HCT116 (cell line): ENCODE data around the gene CFAP97D2. TPM values are rescaled to one million over a fixed set of nuclear protein-coding genes. Genes with fewer than 3 reads are reported as not detected.

Experiments
- ATAC-seq: fragments of 200-7000 bp; cut with Tn5 transposase; 2 replicates; pipeline ENCODE4 v1.9.1; 2020; ENCODE audit warnings: mild to moderate bottlenecking, moderate library complexity
- BruUV-seq: library from RNA; stranded (reverse); fragments of 400-500 nt; replicated peaks from 2 replicates; lab custom pipeline; 2021; lab: Mats Ljungman, UMichigan
- CTCF ChIA-PET: fragments of 300-600 bp; sonication (Branson Sonifier 250); formaldehyde crosslinking; loops from one replicate; lab custom pipeline; 2021; ENCODE audit warnings: antibody characterized with exemption; lab: Charles Lee
- POLR2A ChIA-PET: fragments of 300-600, 350-600 bp; sonication (Branson Sonifier 250); formaldehyde crosslinking; loops from one replicate; lab custom pipeline; 2021; ENCODE audit warnings: antibody characterized with exemption; lab: Charles Lee
- RAD21 ChIA-PET, 2 experiments: fragments of 300-600 bp; sonication (Branson Sonifier 250); formaldehyde crosslinking; loops; one replicate each; lab custom pipeline; 2023; ENCODE audit warnings: low total read pairs in 2 of 2; ENCODE audit not compliant: uncharacterized antibody in 2 of 2, unreplicated experiment in 2 of 2, low non-redundant PET in 1 of 2; lab: Charles Lee
- DNase-seq: peaks from one replicate; pipeline ENCODE4 v3.0.0-alpha.2; 2010; ENCODE audit warnings: low read depth, low spot score
- H2AFZ ChIP-seq: fragments of 200-600 bp; shearing (Covaris generic), sonication (generic); 2 replicates; pipeline ENCODE4 v1.6.1; 2017; ENCODE audit warnings: low read depth, mixed run types, mixed read lengths, antibody characterized with exemption, low read length; ENCODE audit not compliant: poor library complexity, severe bottlenecking
- H3K27ac ChIP-seq: 2 replicates; pipeline ENCODE4 v1.5.1; 2012; ENCODE audit warnings: low read depth, low read length
- H3K27me3 ChIP-seq: fragments of 200-600 bp; sonication (generic); 2 replicates; pipeline ENCODE4 v1.6.1; 2016; ENCODE audit warnings: mixed run types, low read length, mixed read lengths; ENCODE audit not compliant: insufficient read depth
- H3K36me3 ChIP-seq, 2 experiments: fragments of 200-500 bp in 1 of 2; fragments of 200-600 bp in 1 of 2; sonication (Bioruptor generic) in 1 of 2; sonication (generic) in 1 of 2; 2 replicates each; pipeline versions ENCODE4 v1.5.1 to v1.6.1; 2014 to 2016; ENCODE audit warnings: low read length in 2 of 2, inconsistent platforms in 1 of 2, mixed read lengths in 1 of 2, mixed run types in 1 of 2; ENCODE audit not compliant: insufficient read depth in 2 of 2, control insufficient read depth in 1 of 2
- H3K4me1 ChIP-seq, 2 experiments: fragments of 200-600 bp in 1 of 2; sonication (generic) in 1 of 2; 2 replicates each; pipeline versions ENCODE4 v1.5.1 to v1.6.1; 2012 to 2017; ENCODE audit warnings: low read length in 2 of 2, inconsistent platforms in 1 of 2, mild to moderate bottlenecking in 1 of 2, mixed read lengths in 1 of 2, mixed run types in 1 of 2, moderate library complexity in 1 of 2; ENCODE audit not compliant: insufficient read depth in 2 of 2, control insufficient read depth in 1 of 2
- H3K4me2 ChIP-seq: fragments of 200-600 bp; sonication (generic); 2 replicates; pipeline ENCODE4 v1.6.1; 2017; ENCODE audit warnings: mixed run types, low read length, mixed read lengths
- H3K4me3 ChIP-seq, 2 experiments: fragments of 200-600 bp in 1 of 2; sonication (generic) in 1 of 2; replicated peaks in 1 of 2; 2 replicates each; pipeline ENCODE4 v1.5.1; 2011 to 2016; ENCODE audit warnings: low read length in 2 of 2, control low read depth in 1 of 2, low read depth in 1 of 2, mild to moderate bottlenecking in 1 of 2, mixed read lengths in 1 of 2, mixed run types in 1 of 2
- H3K79me2 ChIP-seq: fragments of 200-600 bp; sonication (generic); 2 replicates; pipeline ENCODE4 v1.6.1; 2017; ENCODE audit warnings: mild to moderate bottlenecking, mixed run types, low read length, moderate library complexity, mixed read lengths; ENCODE audit not compliant: insufficient read depth
- H3K9ac ChIP-seq: fragments of 200-600 bp; sonication (generic); 2 replicates; pipeline ENCODE4 v1.6.1; 2016; ENCODE audit warnings: low read length, mixed read lengths
- H3K9me2 ChIP-seq: fragments of 200-600 bp; sonication (generic), shearing (Covaris generic); 2 replicates; pipeline ENCODE4 v1.6.1; 2017; ENCODE audit warnings: mixed run types, mild to moderate bottlenecking, moderate library complexity; ENCODE audit not compliant: insufficient read depth
- H3K9me3 ChIP-seq, 2 experiments: fragments of 200-500 bp in 1 of 2; fragments of 200-600 bp in 1 of 2; sonication (Bioruptor generic) in 1 of 2; sonication (generic) in 1 of 2; 2 replicates each; pipeline ENCODE4 v1.6.1; 2014 to 2017; ENCODE audit warnings: low read length in 2 of 2, mixed read lengths in 2 of 2, inconsistent platforms in 1 of 2, low read depth in 1 of 2, mild to moderate bottlenecking in 1 of 2, mixed run types in 1 of 2, moderate library complexity in 1 of 2; ENCODE audit not compliant: control insufficient read depth in 1 of 2, insufficient read depth in 1 of 2
- H4K20me1 ChIP-seq: fragments of 200-600 bp; sonication (generic), shearing (Covaris generic); 2 replicates; pipeline ENCODE4 v1.6.1; 2017; ENCODE audit warnings: mixed run types, mild to moderate bottlenecking, moderate library complexity; ENCODE audit not compliant: insufficient read depth
- CBX3 ChIP-seq: IDR thresholded peaks from 2 replicates; pipeline ENCODE4 v1.6.1; 2012; ENCODE audit warnings: low read depth
- CEBPB ChIP-seq: IDR thresholded peaks from 2 replicates; pipeline ENCODE4 v1.6.1; 2012; ENCODE audit warnings: low read depth
- CTCF ChIP-seq, 3 experiments: fragments of 200-600 bp in 1 of 3; sonication (generic) in 1 of 3; IDR thresholded peaks in 2 of 3; conservative IDR thresholded peaks in 1 of 3; 2 replicates each; pipeline ENCODE4 v1.5.1; 2012 to 2017; ENCODE audit warnings: low read depth in 2 of 3, low read length in 2 of 3, antibody characterized with exemption in 1 of 3, borderline replicate concordance in 1 of 3, control low read depth in 1 of 3, mild to moderate bottlenecking in 1 of 3, mixed read lengths in 1 of 3, mixed run types in 1 of 3, moderate library complexity in 1 of 3; ENCODE audit not compliant: insufficient read depth in 1 of 3
- JUND ChIP-seq: IDR thresholded peaks from 2 replicates; pipeline ENCODE4 v1.6.1; 2012
- POLR2AphosphoS5 ChIP-seq: IDR thresholded peaks from 2 replicates; pipeline ENCODE4 v1.6.1; 2011; ENCODE audit warnings: mild to moderate bottlenecking, low read depth, low read length, moderate library complexity
- RAD21 ChIP-seq: IDR thresholded peaks from 2 replicates; pipeline ENCODE4 v1.6.1; 2012; ENCODE audit warnings: low read depth, mild to moderate bottlenecking
- REST ChIP-seq: IDR thresholded peaks from 2 replicates; pipeline ENCODE4 v1.6.1; 2012; ENCODE audit warnings: low read depth
- SP1 ChIP-seq: IDR thresholded peaks from 2 replicates; pipeline ENCODE4 v1.6.1; 2012; ENCODE audit warnings: low read depth
- YY1 ChIP-seq: IDR thresholded peaks from 2 replicates; pipeline ENCODE4 v1.6.1; 2011; ENCODE audit warnings: low read length, low read depth, moderate library complexity, mild to moderate bottlenecking; ENCODE audit not compliant: insufficient replicate concordance; ENCODE audit errors: extremely low read depth
- ZFX ChIP-seq: fragments of 450-650 bp; IDR thresholded peaks from 2 replicates; pipeline ENCODE4 v1.6.1; 2017
- ZNF274 ChIP-seq: fragments of 200-500 bp; sonication (Bioruptor generic); IDR thresholded peaks from 2 replicates; pipeline ENCODE4 v1.6.1; 2014; ENCODE audit warnings: mild to moderate bottlenecking, low read depth, low read length, inconsistent platforms
- intact Hi-C: fragments of 100-400 bp; cut with micrococcal nuclease; formaldehyde crosslinking; loops from 2 replicates; pipeline ENCODE4 v1.10.0; 2022
- total RNA-seq: library from RNA; stranded (reverse); gene quantifications from one replicate; pipeline ENCODE4 v1.2.1, GENCODE V29; 2021; ENCODE audit not compliant: unreplicated experiment

The CFAP97D2 gene
- total RNA-seq, 1 experiment from 2014 or later, result not detected

- TF ChIP-seq CTCF (IDR thresholded peaks at IDR 0.05 in 2 of 3, conservative IDR thresholded peaks at IDR 0.05 in 1 of 3; ENCODE audit: borderline replicate concordance in 1 of 3, insufficient read depth in 1 of 3, low read depth in 2 of 3, low read length in 2 of 3) (no peak), ZNF274 (no peak), POLR2AphosphoS5 (no peak), YY1 (no peak), JUND (no peak), RAD21 (no peak), ZFX (no peak), CEBPB (no peak)
Observed at GRCh38 chr13:114164053-114164452, 15.0 kb upstream of the CFAP97D2 start (continued).

GRCh38 chr13:114164681-114165429, 14.2 kb upstream of the CFAP97D2 start:
- ChIA-PET POLR2A (no interaction called here), RAD21 (no interaction called here), CTCF (no interaction called here)
- TF ChIP-seq SP1 (no peak), CBX3 (no peak), REST (no peak)
- H3K27ac ChIP-seq, result no peak overlapping the region
- no TSS peak for BruUV-seq
- H4K20me1 ChIP-seq, result no peaks in the 10 kb centered on the region
- ATAC-seq (no peak), DNase-seq (no peak)
- H3K4me1 ChIP-seq, result no peaks in the 10 kb centered on the region
- no peaks in the 10 kb centered on the region for H3K79me2 ChIP-seq
- H2AFZ ChIP-seq, result no peak overlapping the region
- H3K4me3 ChIP-seq, result no peak overlapping the region
- H3K36me3 ChIP-seq, result no peaks in the 10 kb centered on the region
- no peaks in the 10 kb centered on the region for H3K9me2 ChIP-seq
- no peaks in the 10 kb centered on the region for H3K9me3 ChIP-seq
- intact Hi-C loops, result no loop called here
- H3K4me2 ChIP-seq, result no peak overlapping the region
- H3K9ac ChIP-seq, result no peak overlapping the region
- H3K27me3 ChIP-seq, result peaks cover 14% of the 10 kb centered on the region; the same call in 1 of the 2 replicates
